Measurements from ENCODE around the gene RBM6. TPM values are rescaled to one million over a fixed set of nuclear protein-coding genes. Genes with fewer than 3 reads are reported as not detected.

RBM6 gene
- total RNA-seq, 3 donors from 2014 or later = 92.2 to 158 (median 154) TPM

- no peak for TF ChIP-seq CTCF (IDR thresholded peaks at IDR 0.05)
- TF ChIP-seq POLR2AphosphoS5 (IDR thresholded peaks at IDR 0.05) = no peak
- no peak for TF ChIP-seq POLR2A (IDR thresholded peaks at IDR 0.05)
- Histone ChIP-seq H3K9me3 (no peaks in the 10 kb centered on the region), H3K27ac (peak overlapping the region; percentile 87 to 90), H3K4me1 (peaks cover 0 to 8% of the 10 kb centered on the region in 2 donors), H3K4me3 (no peak overlapping the region), H3K36me3 (no peaks in the 10 kb centered on the region), H3K27me3 (no peaks in the 10 kb centered on the region)
- no peak for DNase-seq (ENCODE audit: low spot score in 2 of 2)
- intact Hi-C loops (cut with DNase I; ENCODE audit: low total_unique reads) = no loop called here
Observed at GRCh38 chr3:49899815-49900214, 40.1 kb upstream of the RBM6 start.

- Histone ChIP-seq H3K4me1 (peaks cover 4 to 8% of the 10 kb centered on the region in 2 donors), H3K27me3 (no peaks in the 10 kb centered on the region), H3K27ac (peak overlapping the region; percentile 87 to 90), H3K9me3 (no peaks in the 10 kb centered on the region), H3K36me3 (no peaks in the 10 kb centered on the region), H3K4me3 (no peak overlapping the region)
- TF ChIP-seq POLR2AphosphoS5 (IDR thresholded peaks at IDR 0.05) (peak in 2 of 3 donors; percentile 14 to 30), CTCF (IDR thresholded peaks at IDR 0.05) (peak in 2 of 3 donors; percentile 9 to 25), POLR2A (IDR thresholded peaks at IDR 0.05) (no peak)
- peak; percentile 85 to 88 for DNase-seq (ENCODE audit: low spot score in 2 of 2)
- intact Hi-C loops (cut with DNase I; ENCODE audit: low total_unique reads) = no loop called here
Observed at GRCh38 chr3:49900491-49901153, 39.3 kb upstream of the RBM6 start.

- Histone ChIP-seq H3K4me3 (no peak overlapping the region), H3K4me1 (peaks cover 6 to 8% of the 10 kb centered on the region in 2 donors), H3K27me3 (no peaks in the 10 kb centered on the region), H3K27ac (peak overlapping the region; percentile 87 to 90), H3K36me3 (no peaks in the 10 kb centered on the region), H3K9me3 (no peaks in the 10 kb centered on the region)
- DNase-seq (ENCODE audit: low spot score in 2 of 2) = no peak
- TF ChIP-seq POLR2A (IDR thresholded peaks at IDR 0.05) (no peak), CTCF (IDR thresholded peaks at IDR 0.05) (no peak), POLR2AphosphoS5 (IDR thresholded peaks at IDR 0.05) (no peak)
- intact Hi-C loops (cut with DNase I; ENCODE audit: low total_unique reads) = no loop called here
Observed at GRCh38 chr3:49901366-49902339, 38.3 kb upstream of the RBM6 start.

- no peaks in the 10 kb centered on the region for H3K36me3 ChIP-seq
- H3K27me3 ChIP-seq = no peaks in the 10 kb centered on the region
- peak overlapping the region in 2 of 3 donors; percentile 47 to 62 for H3K4me3 ChIP-seq
- H3K27ac ChIP-seq = peak overlapping the region; percentile 87 to 90
- peaks cover 6 to 8% of the 10 kb centered on the region in 2 donors for H3K4me1 ChIP-seq
- intact Hi-C loops (cut with DNase I; ENCODE audit: low total_unique reads) = no loop called here
- no peak for TF ChIP-seq POLR2A (IDR thresholded peaks at IDR 0.05)
- no peak for TF ChIP-seq POLR2AphosphoS5 (IDR thresholded peaks at IDR 0.05)
- TF ChIP-seq CTCF (IDR thresholded peaks at IDR 0.05) = no peak
- H3K9me3 ChIP-seq = no peaks in the 10 kb centered on the region
- no peak for DNase-seq (ENCODE audit: low spot score in 2 of 2)
Observed at GRCh38 chr3:49902511-49903345, 37.2 kb upstream of the RBM6 start.
